ENCODE data around the gene ASXL1. TPM values are rescaled to one million over a fixed set of nuclear protein-coding genes. Genes with fewer than 3 reads are reported as not detected.

ASXL1 gene
- polyA plus RNA-seq, 2 of the 4 experiments (the other 2 are of a cell fraction), result 35.7 to 36.0 TPM

DNA sequence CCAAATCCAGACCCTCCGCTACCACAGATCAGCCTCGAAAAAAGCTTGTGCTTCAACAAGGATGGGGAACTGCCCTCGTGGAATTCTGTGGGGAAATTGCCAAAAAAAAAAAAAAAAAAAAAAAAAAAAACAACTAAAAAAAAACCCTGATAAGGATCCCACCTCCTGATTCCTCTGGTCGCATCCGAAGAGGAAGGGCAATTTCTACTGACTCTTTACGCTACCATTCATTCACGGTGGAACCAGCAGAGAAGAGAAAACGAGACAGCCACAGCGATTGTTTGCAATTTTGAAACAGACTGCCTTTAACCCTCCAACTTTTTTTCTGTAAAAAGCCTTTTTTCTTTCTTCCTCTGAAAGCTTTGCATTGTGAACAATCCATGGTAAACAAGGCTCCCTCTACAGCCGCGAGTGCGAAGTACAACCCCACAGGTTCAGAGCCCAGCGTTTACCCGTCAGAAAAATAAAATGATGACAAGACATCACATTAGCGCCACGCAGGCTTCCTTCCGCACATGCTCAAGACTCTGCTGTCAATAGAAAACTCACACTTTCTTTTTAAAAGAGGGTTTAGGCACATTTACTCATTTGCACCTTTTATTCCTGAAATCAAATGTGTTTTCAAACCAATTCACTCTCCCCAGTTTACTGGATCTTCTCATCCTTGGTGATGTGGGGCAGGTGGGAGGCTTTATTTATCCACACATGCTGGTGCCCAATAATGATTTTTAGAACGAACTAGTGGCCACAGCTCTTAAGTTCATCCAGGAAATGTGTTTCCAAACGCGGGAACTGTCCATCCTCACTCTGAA is 127.0 kb downstream of the ASXL1 start (continued):
- TF ChIP-seq USF2 (IDR thresholded peaks at IDR 0.05), result no peak
- no peak for TF ChIP-seq CBX2 (IDR thresholded peaks at IDR 0.05; ENCODE audit: borderline replicate concordance, low read depth)
- TF ChIP-seq ZSCAN20 (CRISPR knock-in tag; IDR thresholded peaks at IDR 0.05), result no peak
- peak; percentile 32; the same call in 1 of the 2 replicates for TF ChIP-seq MAX (IDR thresholded peaks at IDR 0.05)
- TF ChIP-seq KDM5A (IDR thresholded peaks at IDR 0.05), result no peak
- peak; percentile 63; the same call in 2 of the 3 replicates for TF ChIP-seq SMC3 (IDR thresholded peaks at IDR 0.05)
- TF ChIP-seq MAZ (IDR thresholded peaks at IDR 0.05; ENCODE audit: borderline replicate concordance, low read depth, low read length), result no peak
- TF ChIP-seq JUNB (IDR thresholded peaks at IDR 0.05), result no peak
- TF ChIP-seq RFX5 (IDR thresholded peaks at IDR 0.05), result no peak
- no peak for TF ChIP-seq E2F6 (IDR thresholded peaks at IDR 0.05; ENCODE audit: borderline replicate concordance, low read depth)
- no peak for TF ChIP-seq FOXS1 (CRISPR knock-in tag; IDR thresholded peaks at IDR 0.05)
- TF ChIP-seq RAD21 (conservative IDR thresholded peaks at IDR 0.05 in 1 of 2, IDR thresholded peaks at IDR 0.05 in 1 of 2), result peak; percentile 61 to 69

GRCh38 chr20:32485770-32486478 is 127.8 kb downstream of the ASXL1 start:
- TF ChIP-seq POLR2AphosphoS2 (conservative IDR thresholded peaks at IDR 0.05; ENCODE audit: low read length) (no peak), HOXB13 (CRISPR knock-in tag; IDR thresholded peaks at IDR 0.05; ENCODE audit: low read depth) (no peak), ZSCAN20 (CRISPR knock-in tag; IDR thresholded peaks at IDR 0.05) (no peak), RFX5 (IDR thresholded peaks at IDR 0.05) (no peak), TP53 (CRISPR knock-in tag; IDR thresholded peaks at IDR 0.05) (no peak), TFCP2L1 (CRISPR knock-in tag; IDR thresholded peaks at IDR 0.05) (no peak), RNF2 (IDR thresholded peaks at IDR 0.05; ENCODE audit: borderline replicate concordance, low read depth) (no peak), HDAC2 (IDR thresholded peaks at IDR 0.05) (no peak)
- peak overlapping the region; percentile 91 for H3K4me2 ChIP-seq
- FAIRE-seq, result no peak
- peaks cover 9% of the 10 kb centered on the region; the same call in 2 of the 3 replicates for H3K9me3 ChIP-seq
- ChIA-PET CTCF (interaction anchor here (1.0 to 2.0 kb wide), 16 partner anchors 10 to 149 kb away, joined by 3 to 14 read pairs (median 4); no protein-coding TSS in a partner anchor), POLR2A (interaction anchor here (1.0 kb wide), 2 partner anchors 10 to 22 kb away, joined by 3 to 4 read pairs; no protein-coding TSS in a partner anchor)
- ATAC-seq, result no peak
- peaks cover 22% of the 10 kb centered on the region for H3K4me1 ChIP-seq
- no peak overlapping the region for H3K4me3 ChIP-seq
- DNase-seq (ENCODE audit: low read depth in 1 of 2, low spot score in 1 of 2), result no peak
- 59% methylated on average over 5 of the region's 5 CpGs for WGBS (ENCODE audit: missing lambda C conversion rate)
- H3K27ac ChIP-seq, result peak overlapping the region in 1 of 2 experiments; percentile 0; a peak in 1 of 6 replicates

GRCh38 chr20:32487381-32487780 is 129.2 kb downstream of the ASXL1 start:
- Histone ChIP-seq H3K9me3 (peaks cover 9% of the 10 kb centered on the region; the same call in 2 of the 3 replicates), H3K4me2 (no peak overlapping the region), H3K27ac (no peak overlapping the region), H3K4me1 (peaks cover 10% of the 10 kb centered on the region), H3K4me3 (no peak overlapping the region)
- no peak for ATAC-seq
- ChIA-PET CTCF (interaction anchor here (1.7 kb wide), 1 partner anchor 21 kb away, joined by 5 read pairs; no protein-coding TSS in a partner anchor), POLR2A (no interaction called here)
- WGBS (ENCODE audit: missing lambda C conversion rate), result 57% methylated on average over 3 of the region's 3 CpGs
- FAIRE-seq, result no peak
- no peak for TF ChIP-seq KDM5A (IDR thresholded peaks at IDR 0.05)
- no peak for TF ChIP-seq CHD4 (IDR thresholded peaks at IDR 0.05; ENCODE audit: borderline replicate concordance)
- TF ChIP-seq USF2 (IDR thresholded peaks at IDR 0.05), result no peak
- TF ChIP-seq RFX5 (IDR thresholded peaks at IDR 0.05), result no peak
- TF ChIP-seq HOXA7 (CRISPR knock-in tag; IDR thresholded peaks at IDR 0.05), result no peak
- no peak for TF ChIP-seq RARB (CRISPR knock-in tag; IDR thresholded peaks at IDR 0.05)
- no peak for TF ChIP-seq FOSL2 (IDR thresholded peaks at IDR 0.05)
- TF ChIP-seq FOSL2 (CRISPR knock-in tag; IDR thresholded peaks at IDR 0.05), result no peak
- DNase-seq (ENCODE audit: low read depth in 1 of 2, low spot score in 1 of 2), result no peak
